ENCODE results near the gene BMP3.

- no peak for TF ChIP-seq CTCF (IDR thresholded peaks at IDR 0.05)
- no peak for TF ChIP-seq ZFX (IDR thresholded peaks at IDR 0.05; ENCODE audit: borderline replicate concordance)
Observed at GRCh38 chr4:81084634-81085033, 54.1 kb downstream of the BMP3 start.
